Omental fat pad (tissue), 4 donors: ENCODE measurements around the gene CYP3A4. TPM values are rescaled to one million over a fixed set of nuclear protein-coding genes. Genes with fewer than 3 reads are reported as not detected.
"Not testable (repeated sequence)": the region's sequence is repeated elsewhere in the genome, so short reads cannot be mapped to it uniquely, and the experiment has no call there.

Experiments used
- ATAC-seq: fragments of 150-250 bp; one replicate; pipeline ENCODE4 v1.9.1; 2016; ENCODE audit warnings: mild to moderate bottlenecking, moderate library complexity; ENCODE audit not compliant: low FRiP score
- DNase-seq: peaks from one replicate; pipeline ENCODE4 v3.0.0-alpha.2; 2019; ENCODE audit warnings: low spot score
- total RNA-seq, 4 donors: library from RNA; depleted of rRNA; stranded (reverse); fragments of >200 nt; gene quantifications; one replicate each; pipeline ENCODE4 v1.1.0, GENCODE V29; 2016
- TF ChIP-seq, protein P1 (sequence below), 3 donors: fragments of 450-650 bp; IDR thresholded peaks; one replicate each; pipeline ENCODE4 v1.5.1; 2016 to 2017; ENCODE audit warnings: antibody characterized with exemption in 3 of 3, mild to moderate bottlenecking in 3 of 3, moderate library complexity in 2 of 3

CYP3A4 gene
- total RNA-seq, 4 donors from 2014 or later: 0.60 to 1.8 TPM; not detected in 2

DNA sequence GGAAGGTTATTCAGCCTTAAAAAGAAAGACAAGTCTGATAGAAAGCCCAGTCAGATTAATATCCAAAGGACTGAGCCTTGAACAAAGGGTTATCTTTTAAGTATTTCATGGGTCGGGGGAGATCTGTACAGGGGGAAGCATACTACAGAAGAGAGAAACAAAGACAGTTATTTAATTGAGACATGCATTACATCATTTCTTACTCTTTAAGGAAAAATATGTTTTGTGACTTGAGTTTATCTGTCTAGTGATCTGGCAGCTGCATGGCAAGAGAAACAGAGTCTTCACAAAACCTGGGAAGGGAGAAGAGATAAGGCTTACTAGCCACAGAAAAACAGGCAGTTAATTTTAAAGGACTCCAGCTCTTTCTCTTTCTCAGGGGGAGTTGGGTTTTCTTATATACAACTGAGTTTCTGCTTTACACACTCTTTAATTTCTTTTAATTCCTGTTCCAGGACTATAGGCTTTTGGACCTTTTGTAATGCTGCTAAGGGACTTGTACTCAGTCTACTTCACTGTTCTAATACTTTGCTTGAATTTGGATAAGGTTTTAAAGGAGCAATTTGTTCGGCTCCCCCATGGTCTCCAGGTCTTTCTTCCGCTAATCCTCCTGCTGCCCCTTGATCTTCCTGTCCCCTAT is 23.0 kb upstream of the CYP3A4 start:
- DNase-seq (no peak), ATAC-seq (no peak)
- TF ChIP-seq, protein P1, sequence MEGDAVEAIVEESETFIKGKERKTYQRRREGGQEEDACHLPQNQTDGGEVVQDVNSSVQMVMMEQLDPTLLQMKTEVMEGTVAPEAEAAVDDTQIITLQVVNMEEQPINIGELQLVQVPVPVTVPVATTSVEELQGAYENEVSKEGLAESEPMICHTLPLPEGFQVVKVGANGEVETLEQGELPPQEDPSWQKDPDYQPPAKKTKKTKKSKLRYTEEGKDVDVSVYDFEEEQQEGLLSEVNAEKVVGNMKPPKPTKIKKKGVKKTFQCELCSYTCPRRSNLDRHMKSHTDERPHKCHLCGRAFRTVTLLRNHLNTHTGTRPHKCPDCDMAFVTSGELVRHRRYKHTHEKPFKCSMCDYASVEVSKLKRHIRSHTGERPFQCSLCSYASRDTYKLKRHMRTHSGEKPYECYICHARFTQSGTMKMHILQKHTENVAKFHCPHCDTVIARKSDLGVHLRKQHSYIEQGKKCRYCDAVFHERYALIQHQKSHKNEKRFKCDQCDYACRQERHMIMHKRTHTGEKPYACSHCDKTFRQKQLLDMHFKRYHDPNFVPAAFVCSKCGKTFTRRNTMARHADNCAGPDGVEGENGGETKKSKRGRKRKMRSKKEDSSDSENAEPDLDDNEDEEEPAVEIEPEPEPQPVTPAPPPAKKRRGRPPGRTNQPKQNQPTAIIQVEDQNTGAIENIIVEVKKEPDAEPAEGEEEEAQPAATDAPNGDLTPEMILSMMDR (IDR thresholded peaks at IDR 0.05): no peak

DNA sequence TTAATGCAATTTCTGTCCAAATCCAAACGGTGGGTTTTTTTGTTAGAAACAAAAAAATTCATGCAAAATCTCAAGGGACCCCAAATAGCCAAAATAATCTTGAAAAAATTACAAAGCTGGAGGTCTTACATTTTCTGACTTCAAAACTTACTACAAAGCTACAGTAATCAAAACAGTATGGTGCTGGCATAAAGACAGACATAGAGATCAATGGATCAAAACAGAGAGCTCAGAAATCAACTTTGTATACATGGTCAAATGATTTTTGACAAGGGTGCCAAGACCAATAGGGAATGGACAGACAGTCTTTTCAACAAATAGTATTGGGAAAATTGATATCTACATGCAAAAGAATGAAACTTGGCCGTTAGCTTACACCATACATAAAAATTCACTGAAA is 21.7 kb upstream of the CYP3A4 start:
- TF ChIP-seq, protein P1 (IDR thresholded peaks at IDR 0.05): no peak
- ATAC-seq (no peak), DNase-seq (no peak)

DNA sequence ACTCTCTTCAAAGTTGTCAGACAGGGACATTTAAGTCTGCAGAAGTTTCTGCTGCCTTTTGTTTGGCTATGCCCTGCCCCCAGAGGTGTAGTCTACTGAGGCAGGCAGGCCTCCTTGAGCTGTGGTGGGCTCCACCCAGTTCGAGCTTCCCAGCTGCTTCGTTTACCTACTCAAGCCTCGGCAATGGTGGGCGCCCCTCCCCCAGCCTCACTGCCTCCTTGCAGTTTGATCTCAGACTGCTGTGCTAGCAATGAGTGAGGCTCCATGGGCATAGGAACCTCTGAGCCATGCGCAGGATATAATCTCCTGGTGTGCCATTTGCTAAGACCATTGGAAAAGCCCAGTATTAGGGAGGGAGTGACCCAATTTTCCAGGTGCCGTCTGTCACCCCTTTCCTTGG is 19.1 kb upstream of the CYP3A4 start:
- ATAC-seq, DNase-seq: not testable (repeated sequence)

DNA sequence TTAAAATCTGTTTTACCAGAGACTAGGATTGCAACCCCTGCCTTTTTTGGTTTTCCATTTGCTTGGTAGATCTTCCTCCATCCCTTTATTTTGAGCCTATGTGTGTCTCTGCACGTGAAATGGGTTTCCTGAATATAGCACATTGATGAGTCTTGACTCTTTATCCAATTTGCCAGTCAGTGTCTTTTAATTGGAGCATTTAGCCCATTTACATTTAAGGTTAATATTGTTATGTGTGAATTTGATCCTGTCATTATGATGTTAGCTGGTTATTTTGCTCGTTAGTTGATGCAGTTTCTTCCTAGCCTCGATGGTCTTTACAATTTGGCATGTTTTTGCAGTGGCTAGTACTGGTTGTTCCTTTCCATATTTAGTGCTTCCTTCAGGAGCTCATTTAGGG is 17.4 kb upstream of the CYP3A4 start:
- not testable (repeated sequence) for ATAC-seq, DNase-seq

DNA sequence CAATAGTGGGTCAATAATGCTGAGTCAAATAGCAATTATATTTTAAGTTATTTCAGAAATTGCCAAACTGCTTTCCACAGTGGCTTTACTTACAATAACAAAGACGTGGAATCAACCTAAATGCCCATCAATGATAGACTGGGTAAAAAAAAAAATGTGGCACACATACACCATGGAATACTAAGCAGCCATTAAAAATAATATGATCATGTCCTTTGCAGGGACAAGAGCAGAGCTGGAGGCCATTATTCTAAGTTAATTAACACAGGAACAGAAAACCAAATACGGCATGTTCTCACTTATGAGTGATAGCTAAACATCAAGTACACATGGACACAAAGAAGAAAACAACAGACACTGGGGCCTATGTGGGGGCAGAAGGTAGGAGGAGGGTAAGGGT is 15.0 kb upstream of the CYP3A4 start:
- no peak for ATAC-seq
- TF ChIP-seq, protein P1 (IDR thresholded peaks at IDR 0.05): no peak
- DNase-seq: no peak

DNA sequence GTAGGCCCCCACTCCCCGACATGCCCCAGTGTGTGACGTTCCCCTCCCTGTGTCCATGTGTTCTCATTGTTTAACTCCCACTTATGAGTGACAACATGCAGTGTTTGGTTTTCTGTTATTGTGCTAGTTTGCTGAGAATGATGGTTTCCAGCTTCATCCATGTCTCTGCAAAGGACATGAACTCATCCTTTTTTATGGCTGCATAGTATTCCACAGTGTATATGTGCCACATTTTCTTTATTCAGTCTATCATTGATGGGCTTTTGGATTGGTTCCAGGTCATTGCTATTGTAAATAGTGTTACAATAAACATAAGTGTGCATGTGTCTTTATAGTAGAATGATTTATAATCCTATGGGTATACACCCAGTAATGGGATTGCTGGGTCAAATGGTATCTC is 11.9 kb upstream of the CYP3A4 start:
- DNase-seq, ATAC-seq: not testable (repeated sequence)

DNA sequence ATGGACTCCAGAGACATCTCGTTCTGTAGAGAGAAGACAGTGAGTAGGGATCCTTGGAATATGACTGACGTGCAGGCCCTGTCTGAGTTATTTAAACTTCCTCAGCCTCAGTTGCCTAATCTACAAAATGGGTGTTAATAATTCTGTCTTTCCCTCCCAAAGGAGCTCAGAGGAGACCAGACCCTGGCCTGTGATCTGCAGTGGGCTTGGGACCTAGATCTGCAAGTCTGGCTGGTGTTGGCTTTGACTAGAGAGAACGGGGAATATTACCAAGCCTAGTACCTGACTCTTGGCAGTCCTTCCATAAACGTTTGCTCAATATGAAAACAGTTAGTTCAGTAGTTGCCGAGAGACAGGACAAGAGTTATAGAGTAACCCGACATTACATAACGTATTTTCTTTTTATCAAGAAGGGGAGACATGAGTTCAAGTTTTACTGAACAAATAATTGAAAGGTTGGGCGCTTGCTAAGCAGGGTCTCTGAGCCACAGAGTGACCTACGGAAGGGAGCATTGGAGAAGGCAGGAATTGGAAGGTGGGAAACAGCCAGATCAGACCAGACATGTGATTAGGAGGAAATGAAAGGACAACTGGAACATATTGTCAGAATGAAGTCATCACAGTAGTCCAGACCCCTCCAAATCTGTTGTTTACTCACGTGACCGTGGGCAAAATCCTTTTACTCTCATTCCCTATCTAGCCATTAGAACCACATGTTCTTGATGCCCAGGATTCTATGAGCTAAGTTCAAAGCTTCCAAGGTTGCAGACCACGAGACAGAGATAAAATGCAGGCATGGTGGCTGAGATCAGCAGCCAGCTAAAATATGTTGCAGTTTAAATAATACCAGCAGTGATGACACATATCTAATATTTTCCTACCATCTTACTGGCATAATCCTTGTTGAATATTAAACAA is 10.9 kb upstream of the CYP3A4 start:
- DNase-seq: no peak
- no peak for ATAC-seq
- TF ChIP-seq, protein P1 (IDR thresholded peaks at IDR 0.05): no peak

DNA sequence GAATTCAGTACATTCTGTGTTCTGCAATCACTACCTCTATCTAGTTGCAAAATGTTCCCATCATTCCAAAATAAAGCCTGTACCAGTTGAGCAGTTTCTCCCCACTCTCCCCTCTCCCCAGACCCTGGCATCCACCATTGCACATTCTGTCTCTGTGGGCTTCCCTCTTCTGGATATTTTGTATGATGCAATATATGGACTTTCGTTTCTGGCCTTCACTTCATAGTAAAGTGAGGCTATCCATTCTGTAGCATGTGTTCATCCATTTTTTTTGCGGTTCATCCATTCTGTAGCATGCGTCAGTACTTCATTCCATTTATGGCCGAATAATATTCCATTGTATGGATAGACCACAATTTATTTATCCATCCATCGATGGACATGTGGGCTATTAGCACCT is 9.5 kb upstream of the CYP3A4 start:
- DNase-seq (no peak), ATAC-seq (no peak)

More for the DNA sequence above, 9.5 kb upstream of the CYP3A4 start:
- TF ChIP-seq, protein P1 (IDR thresholded peaks at IDR 0.05): no peak
